IPS-NIHi11 (cell line): ENCODE data around the gene AGFG2.

Experiments
- DNase-seq: peaks from one replicate; pipeline ENCODE4 v3.0.0; 2012; ENCODE audit warnings: mixed read lengths, low spot score

AGFG2 gene

GRCh38 chr7:100586266-100587025, 47.4 kb downstream of the AGFG2 start, which contains the start of gene FBXO24:
Gene FBXO24 (plus strand): TSS chr7:100586328. CDS start chr7:100586626, 298 bp downstream.
- peak; percentile 96 for DNase-seq

GRCh38 chr7:100588438-100588837, 49.4 kb downstream of the AGFG2 start:
- no peak for DNase-seq

DNA sequence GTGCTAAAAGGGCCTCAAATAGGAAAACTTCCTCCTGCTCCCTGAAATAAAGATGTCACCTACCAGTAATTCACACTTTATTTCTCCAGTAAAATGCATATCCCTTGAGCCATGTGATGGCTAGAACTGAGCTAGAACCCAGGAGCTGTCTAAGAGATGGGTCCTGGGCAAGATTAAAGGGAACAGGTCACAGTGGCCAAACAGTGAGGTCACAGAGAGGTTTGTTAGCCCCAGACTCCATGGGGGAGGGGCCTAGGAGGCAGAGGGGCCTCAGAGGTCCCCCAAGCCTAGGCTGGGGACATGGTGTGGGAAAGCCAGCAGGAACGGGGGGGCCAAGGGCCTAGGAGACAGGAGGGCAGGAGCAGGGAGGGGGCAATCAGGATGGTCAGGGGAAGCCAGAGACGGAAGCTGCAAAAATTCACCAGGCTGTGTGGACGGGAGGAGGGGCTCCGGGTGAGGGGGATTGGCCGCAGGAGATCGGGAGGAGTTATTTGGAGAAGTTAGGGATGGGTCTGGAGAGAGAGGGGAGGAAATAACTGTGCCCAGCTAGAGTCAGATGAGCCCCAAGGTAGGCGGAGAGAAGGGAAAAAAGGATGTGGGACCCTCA, 50.4 kb downstream of the AGFG2 start:
- no peak for DNase-seq

DNA sequence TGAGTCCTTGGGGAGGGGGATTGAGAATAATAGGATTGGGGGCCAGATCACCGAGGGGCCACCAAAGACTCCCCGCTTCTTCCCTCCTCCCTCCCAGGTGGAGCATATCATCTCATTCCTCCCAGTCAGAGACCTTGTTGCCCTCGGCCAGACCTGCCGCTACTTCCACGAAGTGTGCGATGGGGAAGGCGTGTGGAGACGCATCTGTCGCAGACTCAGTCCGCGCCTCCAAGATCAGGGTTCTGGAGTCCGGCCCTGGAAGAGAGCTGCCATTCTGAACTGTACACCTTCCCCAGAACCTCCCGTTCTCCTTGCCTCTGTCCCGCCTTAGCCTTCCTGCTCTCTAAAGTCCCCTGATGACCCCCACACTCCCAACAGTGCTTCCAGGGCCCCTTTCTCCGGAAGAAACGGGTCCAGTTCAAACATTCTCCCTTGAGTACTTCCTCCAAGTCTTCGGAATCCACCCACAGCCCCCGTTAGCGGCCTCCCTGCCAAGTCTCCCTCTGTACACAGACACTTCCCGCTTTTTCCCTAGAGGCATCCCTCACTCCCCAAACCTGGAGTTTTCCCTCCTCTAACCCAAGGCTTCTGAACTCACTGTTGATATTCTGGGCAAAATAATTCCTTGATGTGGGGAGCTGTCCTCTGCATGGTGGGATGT, 51.2 kb downstream of the AGFG2 start:
- no peak for DNase-seq

- DNase-seq = no peak
Observed at GRCh38 chr7:100591596-100591995, 52.6 kb downstream of the AGFG2 start.

DNA sequence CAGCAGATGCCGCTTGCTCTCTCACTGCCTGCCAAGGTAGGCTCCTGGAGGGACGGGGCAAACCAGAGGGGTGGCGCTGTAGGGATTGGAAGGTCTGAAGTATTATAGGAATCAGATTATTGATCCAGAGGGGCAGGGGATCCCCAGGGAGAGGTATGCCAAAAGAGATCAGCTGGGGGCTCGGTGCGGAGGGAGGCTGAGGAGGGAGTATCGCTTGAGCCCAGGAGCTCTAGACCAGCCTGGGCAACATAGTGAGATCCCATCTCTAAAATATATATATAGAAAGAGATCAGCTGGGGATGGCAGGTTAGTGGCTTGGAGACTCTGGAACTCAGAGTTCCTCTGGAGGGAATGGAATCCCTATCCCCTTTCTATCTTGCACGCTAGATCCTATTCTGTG, 56.2 kb downstream of the AGFG2 start:
- DNase-seq = no peak

GRCh38 chr7:100598425-100598824, 59.4 kb downstream of the AGFG2 start:
- no peak for DNase-seq

GRCh38 chr7:100599911-100600729, 61.1 kb downstream of the AGFG2 start:
- no peak for DNase-seq

- no peak for DNase-seq
Observed at GRCh38 chr7:100600730-100601038, 61.7 kb downstream of the AGFG2 start.

GRCh38 chr7:100602889-100603725, 64.1 kb downstream of the AGFG2 start:
- peak; percentile 76 for DNase-seq

DNA sequence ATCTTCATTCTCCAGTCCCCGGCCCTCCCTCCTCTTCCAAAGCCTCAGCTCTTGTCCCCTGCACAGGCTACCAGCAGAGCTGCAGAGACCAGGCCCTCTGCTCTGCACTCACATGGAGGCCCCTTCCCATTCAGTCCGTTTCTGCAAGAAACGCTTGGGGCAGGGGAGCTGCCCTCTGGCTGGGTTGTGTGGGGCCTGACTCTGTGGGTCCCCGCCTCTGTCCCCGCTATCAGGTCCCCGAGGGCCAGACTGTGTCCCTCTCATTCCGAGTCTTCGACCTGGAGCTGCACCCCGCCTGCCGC, 64.7 kb downstream of the AGFG2 start:
- no peak for DNase-seq

GRCh38 chr7:100604028-100604975, 65.3 kb downstream of the AGFG2 start:
- peak; percentile 91 for DNase-seq

- no peak for DNase-seq
Observed at GRCh38 chr7:100604976-100605911, 66.2 kb downstream of the AGFG2 start.

DNA sequence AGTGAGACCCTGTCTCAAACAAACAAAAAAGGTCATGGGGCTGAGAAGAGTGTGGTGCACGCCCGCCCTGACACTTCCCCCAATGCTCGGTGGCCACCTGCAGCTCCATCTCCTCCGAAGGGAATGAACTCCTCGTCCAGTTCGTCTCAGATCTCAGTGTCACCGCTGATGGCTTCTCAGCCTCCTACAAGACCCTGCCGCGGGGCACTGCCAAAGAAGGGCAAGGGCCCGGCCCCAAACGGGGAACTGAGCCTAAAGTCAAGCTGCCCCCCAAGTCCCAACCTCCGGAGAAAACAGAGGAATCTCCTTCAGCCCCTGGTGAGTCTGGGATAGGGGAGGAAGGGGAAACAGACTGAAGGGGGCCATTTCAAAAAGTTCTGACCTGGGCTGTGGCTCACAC, 67.3 kb downstream of the AGFG2 start:
- DNase-seq = no peak

- no peak for DNase-seq
Observed at GRCh38 chr7:100607111-100607510, 68.1 kb downstream of the AGFG2 start.

DNA sequence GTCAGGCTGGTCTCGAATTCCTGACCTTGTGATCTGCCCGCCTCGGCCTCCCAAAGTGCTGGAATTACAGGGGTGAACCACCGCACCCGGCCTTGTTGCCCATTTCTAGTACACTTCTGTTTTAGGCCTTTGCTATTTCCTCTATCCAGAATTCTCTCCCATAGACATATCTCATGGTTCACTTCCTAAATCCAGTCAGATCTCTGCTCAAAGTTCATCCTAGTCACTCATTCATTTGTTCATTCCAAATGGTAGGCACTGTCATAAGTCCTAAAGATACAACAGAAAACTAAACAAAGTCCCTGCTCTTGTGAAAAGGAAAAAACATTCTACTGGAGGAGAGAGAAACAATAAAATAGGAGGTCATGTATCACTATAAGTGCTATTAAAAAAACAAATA, 71.0 kb downstream of the AGFG2 start:
- DNase-seq = no peak

- peak; percentile 98 for DNase-seq
Observed at GRCh38 chr7:100611983-100612729, 73.2 kb downstream of the AGFG2 start, which contains the start of gene MOSPD3. Gene MOSPD3 (plus strand): TSS chr7:100612540. CDS start chr7:100612792, 252 bp downstream.

GRCh38 chr7:100612730-100613390, 73.9 kb downstream of the AGFG2 start:
- no peak for DNase-seq
